Smooth muscle cell (in vitro differentiated cells): Measurements from ENCODE around the gene FRMPD4. TPM values are rescaled to one million over a fixed set of nuclear protein-coding genes. Genes with fewer than 3 reads are reported as not detected.
"Not testable (repeated sequence)": the region's sequence is repeated elsewhere in the genome, so short reads cannot be mapped to it uniquely, and the experiment has no call there.

Source experiments
- DNase-seq: peaks from one replicate; lab custom pipeline; 2025; ENCODE audit not compliant: unreplicated experiment; lab: John Stamatoyannopoulos, UW
- H2AFZ ChIP-seq: fragments of 200-600 bp; sonication (generic); 2 replicates; pipeline ENCODE4 v1.6.0; 2016; ENCODE audit warnings: antibody characterized with exemption, low read depth, mild to moderate bottlenecking
- H3F3A ChIP-seq: fragments of 200-600 bp; sonication (generic); 2 replicates; pipeline ENCODE4 v1.6.0; 2017; ENCODE audit warnings: antibody characterized with exemption, low read depth
- H3K27ac ChIP-seq: fragments of 200-600 bp; sonication (generic); 2 replicates; pipeline ENCODE4 v1.5.1; 2016; ENCODE audit warnings: low read depth, mild to moderate bottlenecking
- H3K27me3 ChIP-seq: fragments of 200-600 bp; sonication (generic); 2 replicates; pipeline ENCODE4 v1.6.1; 2016; ENCODE audit warnings: low read depth, mild to moderate bottlenecking
- H3K36me3 ChIP-seq: fragments of 200-600 bp; sonication (generic); 2 replicates; pipeline ENCODE4 v1.5.1; 2016; ENCODE audit warnings: low read depth
- H3K4me1 ChIP-seq: fragments of 200-600 bp; sonication (generic); 2 replicates; pipeline ENCODE4 v1.5.1; 2016; ENCODE audit warnings: low read depth
- H3K4me2 ChIP-seq: fragments of 200-600 bp; sonication (generic); 2 replicates; pipeline ENCODE4 v1.6.0; 2016; ENCODE audit warnings: mild to moderate bottlenecking
- H3K4me3 ChIP-seq: fragments of 200-600 bp; sonication (generic); 2 replicates; pipeline ENCODE4 v1.5.1; 2016; ENCODE audit warnings: mild to moderate bottlenecking
- H3K79me2 ChIP-seq: fragments of 200-600 bp; sonication (generic); 2 replicates; pipeline ENCODE4 v1.6.0; 2016; ENCODE audit warnings: low read depth, mild to moderate bottlenecking
- H3K9ac ChIP-seq: fragments of 200-600 bp; sonication (generic); 2 replicates; pipeline ENCODE4 v1.6.0; 2016; ENCODE audit warnings: low read depth
- H3K9me3 ChIP-seq: fragments of 200-600 bp; sonication (generic); replicated peaks from 2 replicates; pipeline ENCODE4 v1.5.1; 2016; ENCODE audit warnings: low read depth
- H4K20me1 ChIP-seq: fragments of 200-600 bp; sonication (generic); 2 replicates; pipeline ENCODE4 v1.6.0; 2016; ENCODE audit warnings: low read depth
- CTCF ChIP-seq: fragments of 200-600 bp; sonication (generic); IDR thresholded peaks from 2 replicates; pipeline ENCODE4 v1.5.1; 2017; ENCODE audit warnings: borderline replicate concordance, mild to moderate bottlenecking, antibody characterized with exemption; ENCODE audit not compliant: insufficient read depth, poor library complexity, severe bottlenecking
- WGBS: methylation state at CpG from one replicate; pipeline ENCODE4 v1.1.7; 2016; ENCODE audit warnings: low lambda C conversion rate; 5-methylcytosine and 5-hydroxymethylcytosine counted together
- polyA plus RNA-seq: library from polyadenylated mRNA; unstranded; fragments of >200 nt; fragmentation: Nextera tagmentation; extraction: Ambion mirVana; gene quantifications from 2 replicates; pipeline ENCODE4 v1.2.1, GENCODE V29; 2016
- total RNA-seq: library from RNA; depleted of rRNA; stranded (reverse); fragments of >200 nt; gene quantifications from 2 replicates; pipeline ENCODE4 v1.2.3, GENCODE V29; 2014

The FRMPD4 gene
- total and polyA plus RNA-seq, 2 experiments from 2014 or later, result 0.13 TPM; not detected in 1

GRCh38 chrX:12153317-12153716 is 15.0 kb downstream of the FRMPD4 start:
- H2AFZ ChIP-seq, result no peak overlapping the region
- no peaks in the 10 kb centered on the region for H3K36me3 ChIP-seq
- 60% methylated on average over 4 of the region's 4 CpGs for WGBS
- H3K4me3 ChIP-seq, result no peak overlapping the region
- no peak for DNase-seq
- H4K20me1 ChIP-seq, result no peaks in the 10 kb centered on the region
- no peaks in the 10 kb centered on the region for H3K4me1 ChIP-seq
- H3K4me2 ChIP-seq, result no peak overlapping the region
- no peak for TF ChIP-seq CTCF
- no peak overlapping the region for H3K9ac ChIP-seq
- no peaks in the 10 kb centered on the region for H3F3A ChIP-seq
- no peaks in the 10 kb centered on the region for H3K79me2 ChIP-seq
- H3K27me3 ChIP-seq, result no peaks in the 10 kb centered on the region
- no peaks in the 10 kb centered on the region for H3K9me3 ChIP-seq
- no peak overlapping the region for H3K27ac ChIP-seq

GRCh38 chrX:12153741-12154140 is 15.5 kb downstream of the FRMPD4 start:
- Histone ChIP-seq H3K27ac (no peak overlapping the region), H3K36me3 (no peaks in the 10 kb centered on the region), H3K9ac (no peak overlapping the region), H3K27me3 (no peaks in the 10 kb centered on the region), H3K4me1 (no peaks in the 10 kb centered on the region), H2AFZ (no peak overlapping the region), H3K4me3 (no peak overlapping the region), H4K20me1 (no peaks in the 10 kb centered on the region), H3K4me2 (no peak overlapping the region), H3K79me2 (no peaks in the 10 kb centered on the region), H3F3A (no peaks in the 10 kb centered on the region), H3K9me3 (no peaks in the 10 kb centered on the region)
- 35% methylated on average over 1 of the region's 1 CpG for WGBS
- no peak for TF ChIP-seq CTCF
- DNase-seq, result no peak

- TF ChIP-seq CTCF, result no peak
- no peak for DNase-seq
- Histone ChIP-seq H2AFZ (no peak overlapping the region), H3K9me3 (no peaks in the 10 kb centered on the region), H3K79me2 (no peaks in the 10 kb centered on the region), H3K4me2 (no peak overlapping the region), H3K4me1 (no peaks in the 10 kb centered on the region), H4K20me1 (no peaks in the 10 kb centered on the region), H3K27ac (no peak overlapping the region), H3K27me3 (peaks cover 9% of the 10 kb centered on the region), H3K36me3 (no peaks in the 10 kb centered on the region), H3K9ac (no peak overlapping the region), H3F3A (no peaks in the 10 kb centered on the region), H3K4me3 (no peak overlapping the region)
- 75% methylated on average over 4 of the region's 4 CpGs for WGBS
Observed at GRCh38 chrX:12159799-12160198, 21.5 kb downstream of the FRMPD4 start.

GRCh38 chrX:12162420-12162819 is 24.1 kb downstream of the FRMPD4 start:
- H3K4me3 ChIP-seq, result no peak overlapping the region
- 31% methylated on average over 2 of the region's 2 CpGs for WGBS
- no peak for DNase-seq

DNA sequence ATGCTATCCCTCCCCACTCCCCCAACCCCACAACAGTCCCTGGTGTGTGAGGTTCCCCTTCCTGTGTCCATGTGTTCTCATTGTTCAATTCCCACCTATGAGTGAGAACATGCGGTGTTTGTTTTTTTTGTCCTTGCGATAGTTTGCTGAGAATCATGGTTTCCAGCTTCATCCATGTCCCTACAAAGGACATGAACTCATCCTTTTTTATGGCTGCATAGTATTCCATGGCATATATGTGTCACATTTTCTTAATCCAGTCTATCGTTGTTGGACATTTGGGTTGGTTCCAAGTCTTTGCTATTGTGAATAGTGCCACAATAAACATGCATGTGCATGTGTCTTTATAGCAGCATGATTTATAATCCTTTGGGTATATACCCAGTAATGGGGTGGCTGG is 25.9 kb downstream of the FRMPD4 start:
- not testable (repeated sequence) for H3K9me3 ChIP-seq, H3K9ac ChIP-seq, H3K4me1 ChIP-seq, H3K27ac ChIP-seq, H4K20me1 ChIP-seq, H3K27me3 ChIP-seq, DNase-seq, H3K79me2 ChIP-seq, H3F3A ChIP-seq, H2AFZ ChIP-seq, H3K4me3 ChIP-seq, H3K4me2 ChIP-seq, H3K36me3 ChIP-seq
- WGBS, result 94% methylated on average over 3 of the region's 3 CpGs

More at GRCh38 chrX:12162420-12162819, 24.1 kb downstream of the FRMPD4 start:
- H3F3A ChIP-seq, result no peaks in the 10 kb centered on the region
- TF ChIP-seq CTCF, result no peak
- no peak overlapping the region for H3K27ac ChIP-seq
- no peak overlapping the region for H3K4me2 ChIP-seq
- H3K9ac ChIP-seq, result no peak overlapping the region
- H3K36me3 ChIP-seq, result no peaks in the 10 kb centered on the region
- no peaks in the 10 kb centered on the region for H3K4me1 ChIP-seq
- H4K20me1 ChIP-seq, result no peaks in the 10 kb centered on the region
- H2AFZ ChIP-seq, result no peak overlapping the region
- no peaks in the 10 kb centered on the region for H3K9me3 ChIP-seq
- H3K27me3 ChIP-seq, result peaks cover 9% of the 10 kb centered on the region
- no peaks in the 10 kb centered on the region for H3K79me2 ChIP-seq
